Neural cell (in vitro differentiated cells): ENCODE measurements around the gene TRIP6. TPM values are rescaled to one million over a fixed set of nuclear protein-coding genes. Genes with fewer than 3 reads are reported as not detected.

Experiments
- H2AFZ ChIP-seq: fragments of 200-600, 300-800 bp; sonication (generic), shearing (Covaris generic); 2 replicates; pipeline ENCODE4 v1.6.0; 2014; ENCODE audit warnings: low read depth, mild to moderate bottlenecking, antibody characterized with exemption, low read length, moderate library complexity
- H3F3A ChIP-seq: fragments of 200-600 bp; shearing (Covaris generic); 2 replicates; pipeline ENCODE4 v1.6.1; 2016; ENCODE audit warnings: mild to moderate bottlenecking, moderate library complexity, mixed read lengths, antibody characterized with exemption, low read length; ENCODE audit not compliant: insufficient read depth, poor library complexity, severe bottlenecking
- H3K27ac ChIP-seq: fragments of 200-600, 300-800 bp; sonication (generic), shearing (Covaris generic); 2 replicates; pipeline ENCODE4 v1.5.1; 2014; ENCODE audit warnings: mild to moderate bottlenecking, low read length, moderate library complexity
- H3K27me3 ChIP-seq: fragments of 300-800, 200-600 bp; sonication (generic), shearing (Covaris generic); 2 replicates; pipeline ENCODE4 v1.6.0; 2014; ENCODE audit warnings: mild to moderate bottlenecking, low read depth, low read length, moderate library complexity; ENCODE audit not compliant: insufficient read depth
- H3K36me3 ChIP-seq: fragments of 300-800, 200-600 bp; sonication (generic), shearing (Covaris generic); 2 replicates; pipeline ENCODE4 v1.5.1; 2014; ENCODE audit warnings: mild to moderate bottlenecking, antibody characterized with exemption, low read length, moderate library complexity; ENCODE audit not compliant: insufficient read depth
- H3K4me2 ChIP-seq: fragments of 300-800, 200-600 bp; sonication (generic), shearing (Covaris generic); 2 replicates; pipeline ENCODE4 v1.6.0; 2014; ENCODE audit warnings: mild to moderate bottlenecking, low read length
- H3K4me3 ChIP-seq: fragments of 300-800, 200-600 bp; sonication (generic), shearing (Covaris generic); 2 replicates; pipeline ENCODE4 v1.5.1; 2014; ENCODE audit warnings: mild to moderate bottlenecking, low read length, moderate library complexity
- H3K79me2 ChIP-seq: fragments of 200-600 bp; shearing (Covaris generic); replicated peaks from 2 replicates; pipeline ENCODE4 v1.6.0; 2014; ENCODE audit warnings: mild to moderate bottlenecking, low read length, moderate library complexity; ENCODE audit not compliant: insufficient read depth
- H3K9ac ChIP-seq: fragments of 300-800, 200-600 bp; sonication (generic), shearing (Covaris generic); 2 replicates; pipeline ENCODE4 v1.6.1; 2016; ENCODE audit warnings: mild to moderate bottlenecking, low read length, mixed read lengths
- H3K9me2 ChIP-seq: fragments of 200-600 bp; shearing (Covaris generic); 2 replicates; pipeline ENCODE4 v1.6.1; 2016; ENCODE audit warnings: mild to moderate bottlenecking, low read length, mixed read lengths; ENCODE audit not compliant: insufficient read depth
- H3K9me3 ChIP-seq: fragments of 200-600, 300-800 bp; sonication (generic), shearing (Covaris generic); 2 replicates; pipeline ENCODE4 v1.6.1; 2016; ENCODE audit warnings: mild to moderate bottlenecking, mixed run types, low read length, moderate library complexity, mixed read lengths
- H4K20me1 ChIP-seq: fragments of 200-600 bp; shearing (Covaris generic); 2 replicates; pipeline ENCODE4 v1.6.1; 2016; ENCODE audit warnings: mild to moderate bottlenecking, mixed run types; ENCODE audit not compliant: insufficient read depth
- CTCF ChIP-seq: fragments of 450-650 bp; IDR thresholded peaks from 2 replicates; pipeline ENCODE4 v1.5.1; 2014; ENCODE audit warnings: antibody characterized with exemption, mild to moderate bottlenecking, moderate library complexity; ENCODE audit not compliant: poor library complexity, severe bottlenecking
- EP300 ChIP-seq: fragments of 450-650 bp; conservative IDR thresholded peaks from 2 replicates; pipeline ENCODE4 v1.6.1; 2014; ENCODE audit warnings: antibody characterized with exemption, mild to moderate bottlenecking, moderate library complexity; ENCODE audit not compliant: poor library complexity, severe bottlenecking
- EZH2 ChIP-seq: fragments of 200-600, 300-800 bp; shearing (Covaris generic), sonication (generic); IDR thresholded peaks from 2 replicates; pipeline ENCODE4 v1.6.1; 2014; ENCODE audit warnings: antibody characterized with exemption, low read length, borderline replicate concordance, mild to moderate bottlenecking; ENCODE audit not compliant: insufficient read depth, poor library complexity, severe bottlenecking
- MXI1 ChIP-seq: fragments of 450-650 bp; conservative IDR thresholded peaks from 2 replicates; pipeline ENCODE4 v1.6.1; 2014; ENCODE audit warnings: antibody characterized with exemption, mild to moderate bottlenecking; ENCODE audit not compliant: poor library complexity, severe bottlenecking
- POLR2AphosphoS5 ChIP-seq: IDR thresholded peaks from 2 replicates; pipeline ENCODE4 v1.6.1; 2012
- RAD21 ChIP-seq: fragments of 450-650 bp; conservative IDR thresholded peaks from 2 replicates; pipeline ENCODE4 v1.6.1; 2014; ENCODE audit warnings: antibody characterized with exemption, mild to moderate bottlenecking, moderate library complexity
- REST ChIP-seq: IDR thresholded peaks from 2 replicates; pipeline ENCODE4 v1.6.1; 2012; ENCODE audit warnings: borderline replicate concordance
- SMC3 ChIP-seq: fragments of 450-650 bp; conservative IDR thresholded peaks from 2 replicates; pipeline ENCODE4 v1.6.1; 2014; ENCODE audit warnings: antibody characterized with exemption, mild to moderate bottlenecking, moderate library complexity; ENCODE audit not compliant: poor library complexity
- TAF1 ChIP-seq: IDR thresholded peaks from 2 replicates; pipeline ENCODE4 v1.6.1; 2012; ENCODE audit warnings: low read depth
- polyA plus RNA-seq: library from polyadenylated mRNA; depleted of rRNA; stranded (reverse); fragments of >200 nt; gene quantifications from 2 replicates; pipeline ENCODE4 v1.2.3, GENCODE V29; 2014

Gene TRIP6
- polyA plus RNA-seq, 1 donor from 2014 or later: 2.1 TPM

- Histone ChIP-seq H3K9me3 (no peaks in the 10 kb centered on the region), H3K79me2 (no peaks in the 10 kb centered on the region), H4K20me1 (no peaks in the 10 kb centered on the region), H3K4me2 (peak overlapping the region; percentile 48), H3F3A (no peaks in the 10 kb centered on the region), H3K36me3 (no peaks in the 10 kb centered on the region), H3K9me2 (no peaks in the 10 kb centered on the region), H3K9ac (peak overlapping the region; percentile 70), H2AFZ (peak overlapping the region; percentile 14), H3K4me3 (peak overlapping the region; percentile 72), H3K27ac (peak overlapping the region; percentile 49), H3K27me3 (peaks cover 28% of the 10 kb centered on the region)
- TF ChIP-seq POLR2AphosphoS5: peak; percentile 29
- TF ChIP-seq SMC3: no peak
- no peak for TF ChIP-seq REST
- peak; percentile 4 for TF ChIP-seq EP300
- TF ChIP-seq EZH2: peak; percentile 55
Measured at GRCh38 chr7:100895956-100896731, 29.0 kb downstream of the TRIP6 start.

- Histone ChIP-seq H3K79me2 (no peaks in the 10 kb centered on the region), H3K27me3 (peaks cover 28% of the 10 kb centered on the region), H3K4me2 (peak overlapping the region; percentile 48), H4K20me1 (no peaks in the 10 kb centered on the region), H3K9me2 (no peaks in the 10 kb centered on the region), H3K9ac (peak overlapping the region; percentile 70), H3K36me3 (no peaks in the 10 kb centered on the region), H3K27ac (no peak overlapping the region), H3K4me3 (peak overlapping the region; percentile 72), H3K9me3 (no peaks in the 10 kb centered on the region), H2AFZ (peak overlapping the region; percentile 14), H3F3A (no peaks in the 10 kb centered on the region)
- peak; percentile 98 for TF ChIP-seq CTCF
- TF ChIP-seq SMC3: peak; percentile 99
- no peak for TF ChIP-seq EP300
- TF ChIP-seq MXI1: peak; percentile 70
- no peak for TF ChIP-seq REST
- TF ChIP-seq EZH2: no peak
- TF ChIP-seq TAF1: no peak
- peak; percentile 85 for TF ChIP-seq RAD21
- TF ChIP-seq POLR2AphosphoS5: peak; percentile 12
Measured at GRCh38 chr7:100896732-100897608, 29.8 kb downstream of the TRIP6 start.
